Measurements from ENCODE around the gene GAL3ST1.
A peak's percentile ranks its signal among the peaks of the same experiment; 100 is the strongest.
"Not testable (repeated sequence)": the region's sequence is repeated elsewhere in the genome, so short reads cannot be mapped to it uniquely, and the experiment has no call there.

Gene GAL3ST1

GRCh38 chr22:30596199-30596598 lies 21.7 kb upstream of the GAL3ST1 start:
- DNase-seq (ENCODE audit: low spot score) = no peak

- not testable (repeated sequence) for DNase-seq (ENCODE audit: low spot score)
Measured at GRCh38 chr22:30592360-30592713, 17.9 kb upstream of the GAL3ST1 start.

GRCh38 chr22:30591588-30592359 lies 17.3 kb upstream of the GAL3ST1 start, which contains the start of gene PES1:
TSS of gene PES1 (minus strand) at chr22:30591910. CDS start at chr22:30591833, 77 bp downstream.
- DNase-seq (ENCODE audit: low spot score) = peak; percentile 97

- no peak for DNase-seq (ENCODE audit: low spot score)
Measured at GRCh38 chr22:30591191-30591587, 16.7 kb upstream of the GAL3ST1 start.

GRCh38 chr22:30586414-30586813 lies 11.9 kb upstream of the GAL3ST1 start:
- no peak for DNase-seq (ENCODE audit: low spot score)

- DNase-seq (ENCODE audit: low spot score) = no peak
Measured at GRCh38 chr22:30584441-30584840, 10.0 kb upstream of the GAL3ST1 start.

- DNase-seq (ENCODE audit: low spot score) = no peak
Measured at GRCh38 chr22:30582788-30583545, 8.5 kb upstream of the GAL3ST1 start.

- no peak for DNase-seq (ENCODE audit: low spot score)
Measured at GRCh38 chr22:30582051-30582450, 7.6 kb upstream of the GAL3ST1 start.

- no peak for DNase-seq (ENCODE audit: low spot score)
Measured at GRCh38 chr22:30580896-30581295, 6.4 kb upstream of the GAL3ST1 start.

- DNase-seq (ENCODE audit: low spot score) = no peak
Measured at GRCh38 chr22:30578481-30578880, 4.0 kb upstream of the GAL3ST1 start.

GRCh38 chr22:30575859-30576258 lies 1.4 kb upstream of the GAL3ST1 start:
- no peak for DNase-seq (ENCODE audit: low spot score)

- DNase-seq (ENCODE audit: low spot score) = no peak
Measured at GRCh38 chr22:30574997-30575671, 669 bp upstream of the GAL3ST1 start.

- no peak for DNase-seq (ENCODE audit: low spot score)
Measured at GRCh38 chr22:30573594-30574094, 821 bp downstream of the GAL3ST1 start.

- DNase-seq (ENCODE audit: low spot score) = no peak
Measured at GRCh38 chr22:30572840-30573593, 1.4 kb downstream of the GAL3ST1 start.

GRCh38 chr22:30572210-30572609 lies 2.3 kb downstream of the GAL3ST1 start:
- DNase-seq (ENCODE audit: low spot score) = no peak

- no peak for DNase-seq (ENCODE audit: low spot score)
Measured at GRCh38 chr22:30569674-30570202, 4.7 kb downstream of the GAL3ST1 start.

GRCh38 chr22:30568137-30568805 lies 6.2 kb downstream of the GAL3ST1 start:
- no peak for DNase-seq (ENCODE audit: low spot score)

GRCh38 chr22:30567277-30567676 lies 7.2 kb downstream of the GAL3ST1 start:
- DNase-seq (ENCODE audit: low spot score) = not testable (repeated sequence)

- DNase-seq (ENCODE audit: low spot score) = no peak
Measured at GRCh38 chr22:30566125-30566524, 8.3 kb downstream of the GAL3ST1 start.

- DNase-seq (ENCODE audit: low spot score) = no peak
Measured at GRCh38 chr22:30565341-30565740, 9.1 kb downstream of the GAL3ST1 start.

GRCh38 chr22:30564761-30565119 lies 9.7 kb downstream of the GAL3ST1 start:
- no peak for DNase-seq (ENCODE audit: low spot score)

Data from CD4-positive, alpha-beta T cell treated with Interleukin-6 at 100 ng/mL for 8 hours (primary cell).